HEK293T (cell line): Measurements from ENCODE around the gene PAPPA2.

Source experiments
- CTCF ChIA-PET: fragments of 350-600 bp; formaldehyde crosslinking; extraction: SDS; loops from one replicate; lab custom pipeline; 2021; ENCODE audit warnings: antibody characterized with exemption, inconsistent platforms; lab: Yijun Ruan, JAX
- POLR2A ChIA-PET: fragments of 350-600 bp; formaldehyde crosslinking; extraction: SDS; loops from one replicate; lab custom pipeline; 2020; ENCODE audit warnings: antibody characterized with exemption, inconsistent platforms; lab: Yijun Ruan, JAX
- DNase-seq: peaks from one replicate; pipeline ENCODE4 v3.0.0; 2012; ENCODE audit warnings: mixed read lengths; ENCODE audit errors: extremely low spot score
- ARNT ChIP-seq: fragments of 450-650 bp; IDR thresholded peaks from 2 replicates; pipeline ENCODE4 v1.6.1; 2017; ENCODE audit warnings: mild to moderate bottlenecking
- BHLHE40 ChIP-seq: fragments of 450-650 bp; IDR thresholded peaks from 2 replicates; pipeline ENCODE4 v1.6.1; 2016; ENCODE audit warnings: mild to moderate bottlenecking, moderate library complexity, borderline replicate concordance
- CTBP1 ChIP-seq: fragments of 450-650 bp; IDR thresholded peaks from 2 replicates; pipeline ENCODE4 v1.6.1; 2016; ENCODE audit warnings: borderline replicate concordance
- ELF4 ChIP-seq: fragments of 450-650 bp; IDR thresholded peaks from 2 replicates; pipeline ENCODE4 v1.6.1; 2017; ENCODE audit warnings: antibody characterized with exemption
- FOXA1 ChIP-seq: fragments of 450-650 bp; IDR thresholded peaks from 2 replicates; pipeline ENCODE4 v1.6.1; 2016; ENCODE audit warnings: mild to moderate bottlenecking
- FOXK2 ChIP-seq: fragments of 450-650 bp; IDR thresholded peaks from 2 replicates; pipeline ENCODE4 v1.6.1; 2016; ENCODE audit warnings: mild to moderate bottlenecking
- FOXM1 ChIP-seq: fragments of 450-650 bp; IDR thresholded peaks from 2 replicates; pipeline ENCODE4 v1.6.1; 2017; ENCODE audit warnings: mild to moderate bottlenecking, borderline replicate concordance
- HDGF ChIP-seq: fragments of 450-650 bp; IDR thresholded peaks from 2 replicates; pipeline ENCODE4 v1.6.1; 2017; ENCODE audit warnings: antibody characterized with exemption, borderline replicate concordance
- L3MBTL2 ChIP-seq: fragments of 450-650 bp; conservative IDR thresholded peaks from 2 replicates; pipeline ENCODE4 v1.6.1; 2016; ENCODE audit warnings: mild to moderate bottlenecking
- LEF1 ChIP-seq: fragments of 450-650 bp; IDR thresholded peaks from 2 replicates; pipeline ENCODE4 v1.6.1; 2017; ENCODE audit warnings: mild to moderate bottlenecking, borderline replicate concordance
- NFRKB ChIP-seq: fragments of 450-650 bp; IDR thresholded peaks from 2 replicates; pipeline ENCODE4 v1.6.1; 2016; ENCODE audit warnings: mild to moderate bottlenecking, moderate library complexity
- PKNOX1 ChIP-seq: fragments of 450-650 bp; IDR thresholded peaks from 2 replicates; pipeline ENCODE4 v1.6.1; 2016
- SP1 ChIP-seq: fragments of 450-650 bp; IDR thresholded peaks from 2 replicates; pipeline ENCODE4 v1.6.1; 2017
- SUZ12 ChIP-seq: fragments of 450-650 bp; IDR thresholded peaks from 2 replicates; pipeline ENCODE4 v1.6.1; 2016; ENCODE audit warnings: mild to moderate bottlenecking
- TARDBP ChIP-seq: fragments of 450-650 bp; IDR thresholded peaks from 2 replicates; pipeline ENCODE4 v1.6.1; 2016
- ZNF384 ChIP-seq: fragments of 450-650 bp; IDR thresholded peaks from 2 replicates; pipeline ENCODE4 v1.6.1; 2016

The PAPPA2 gene

GRCh38 chr1:176791906-176792305 lies 328.9 kb downstream of the PAPPA2 start:
- DNase-seq, result no peak
- ChIA-PET POLR2A (no interaction called here), CTCF (interaction anchor here (0.6 kb wide), 1 partner anchor 949 kb away, joined by 3 read pairs; no protein-coding TSS in a partner anchor)
- TF ChIP-seq ZNF384, result no peak
- TF ChIP-seq FOXM1, result no peak
- TF ChIP-seq FOXK2, result no peak
- no peak for TF ChIP-seq NFRKB
- TF ChIP-seq PKNOX1, result no peak
- TF ChIP-seq ARNT, result no peak
- TF ChIP-seq LEF1, result no peak
- no peak for TF ChIP-seq HDGF

DNA sequence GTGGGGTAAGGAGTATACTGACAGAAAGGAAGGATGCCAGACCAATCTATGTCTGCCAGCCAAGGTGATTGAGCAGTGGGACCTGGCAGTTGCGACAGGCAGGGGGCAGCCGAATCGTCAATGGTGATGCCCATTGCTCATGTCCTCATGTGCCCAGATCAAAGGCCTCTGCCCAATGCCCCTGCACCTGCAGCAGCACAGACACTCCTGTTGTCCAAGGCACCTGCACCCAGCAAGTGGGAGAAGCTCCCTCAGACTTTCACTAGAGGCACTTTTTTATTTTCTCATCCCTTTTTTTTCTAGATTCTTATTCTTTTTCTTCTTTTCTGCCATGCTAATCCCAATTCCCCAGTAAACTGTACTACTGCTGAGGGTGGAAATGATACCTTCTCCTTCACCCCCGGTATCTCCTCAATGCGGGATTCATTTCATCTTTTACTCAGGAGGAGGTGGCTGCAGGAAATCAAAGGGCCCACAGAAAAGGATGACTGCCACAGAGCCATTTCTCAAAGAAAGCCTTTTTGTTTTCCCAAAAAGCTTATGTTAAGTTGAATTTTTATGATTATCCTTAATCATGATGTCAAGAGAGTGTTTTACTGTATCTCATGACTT lies 332.0 kb downstream of the PAPPA2 start:
- ChIA-PET POLR2A (no interaction called here), CTCF (no interaction called here)
- no peak for DNase-seq
- TF ChIP-seq HDGF (no peak), FOXM1 (no peak), LEF1 (no peak), ELF4 (no peak), SP1 (no peak)

- CTCF ChIA-PET, result no interaction called here
- no peak for TF ChIP-seq PKNOX1
- TF ChIP-seq SP1, result no peak
- no peak for TF ChIP-seq ELF4
- TF ChIP-seq CTBP1, result no peak
- no peak for DNase-seq
- POLR2A ChIA-PET, result no interaction called here
Measured at GRCh38 chr1:176795929-176796328, 333.0 kb downstream of the PAPPA2 start.

- ChIA-PET POLR2A (no interaction called here), CTCF (no interaction called here)
- DNase-seq, result no peak
- no peak for TF ChIP-seq ARNT
- TF ChIP-seq BHLHE40, result no peak
- no peak for TF ChIP-seq HDGF
- TF ChIP-seq ELF4, result no peak
- no peak for TF ChIP-seq CTBP1
- no peak for TF ChIP-seq FOXM1
- no peak for TF ChIP-seq FOXK2
- TF ChIP-seq SUZ12, result no peak
- TF ChIP-seq TARDBP, result no peak
- TF ChIP-seq FOXA1, result no peak
- TF ChIP-seq SP1, result no peak
Measured at GRCh38 chr1:176796583-176796982, 333.6 kb downstream of the PAPPA2 start.

DNA sequence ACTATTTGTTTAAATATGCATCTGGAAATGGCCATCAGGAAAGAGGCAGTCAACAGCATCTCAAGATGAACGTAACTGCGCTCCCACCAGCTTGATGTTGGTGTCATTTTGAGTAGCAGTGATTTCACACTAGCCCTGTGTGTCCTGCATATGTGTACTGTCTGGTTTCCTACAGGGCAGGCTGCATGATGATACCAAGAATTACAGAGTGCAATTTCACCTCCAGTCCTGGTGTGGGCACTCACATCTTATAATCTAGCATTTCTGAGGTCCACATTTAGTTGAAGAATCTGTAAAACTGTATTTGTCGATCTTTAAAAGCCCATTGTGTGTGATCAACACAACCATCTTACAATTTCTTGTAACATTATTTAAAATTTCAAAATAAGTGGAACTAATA lies 336.4 kb downstream of the PAPPA2 start:
- no peak for DNase-seq
- CTCF ChIA-PET, result no interaction called here
- POLR2A ChIA-PET, result no interaction called here
- TF ChIP-seq ELF4 (no peak), NFRKB (no peak), FOXA1 (no peak), SUZ12 (no peak), FOXK2 (no peak), L3MBTL2 (no peak), CTBP1 (no peak), ARNT (no peak), HDGF (no peak), LEF1 (no peak), ZNF384 (no peak), TARDBP (no peak), SP1 (no peak), PKNOX1 (no peak), BHLHE40 (no peak)

GRCh38 chr1:176800978-176801513 lies 338.1 kb downstream of the PAPPA2 start:
- POLR2A ChIA-PET, result no interaction called here
- no peak for DNase-seq
- no peak for TF ChIP-seq HDGF
- TF ChIP-seq FOXK2, result no peak
- no peak for TF ChIP-seq ELF4
- CTCF ChIA-PET, result no interaction called here

- POLR2A ChIA-PET, result no interaction called here
- no peak for DNase-seq
- TF ChIP-seq NFRKB (no peak), BHLHE40 (no peak), PKNOX1 (no peak), CTBP1 (no peak), ZNF384 (no peak), LEF1 (no peak), SP1 (no peak), L3MBTL2 (no peak), FOXK2 (no peak), FOXM1 (no peak)
- CTCF ChIA-PET, result no interaction called here
Measured at GRCh38 chr1:176801514-176802020, 338.6 kb downstream of the PAPPA2 start.
